NB4 (cell line): Measurements from ENCODE around the gene ZSCAN26.

Experiments
- DNase-seq: peaks from one replicate; pipeline ENCODE4 v3.0.0; 2010; ENCODE audit warnings: low read depth
- H3K4me3 ChIP-seq: one replicate; pipeline ENCODE4 v1.5.1; 2011; ENCODE audit warnings: mild to moderate bottlenecking, low read depth, low read length, moderate library complexity
- CTCF ChIP-seq: IDR thresholded peaks from one replicate; pipeline ENCODE4 v1.5.1; 2012; ENCODE audit warnings: low read depth, low read length
- MYC ChIP-seq: IDR thresholded peaks from 2 replicates; pipeline ENCODE4 v1.6.1; 2011; ENCODE audit warnings: low read depth, low read length
- POLR2A ChIP-seq: IDR thresholded peaks from 2 replicates; pipeline ENCODE4 v1.6.1; 2011; ENCODE audit warnings: mild to moderate bottlenecking; ENCODE audit not compliant: insufficient read length; ENCODE audit errors: extremely low read depth
- TF ChIP-seq, protein P1 (sequence below): IDR thresholded peaks from 2 replicates; pipeline ENCODE4 v1.6.1; 2011; ENCODE audit warnings: low read depth, low read length

The ZSCAN26 gene

DNA sequence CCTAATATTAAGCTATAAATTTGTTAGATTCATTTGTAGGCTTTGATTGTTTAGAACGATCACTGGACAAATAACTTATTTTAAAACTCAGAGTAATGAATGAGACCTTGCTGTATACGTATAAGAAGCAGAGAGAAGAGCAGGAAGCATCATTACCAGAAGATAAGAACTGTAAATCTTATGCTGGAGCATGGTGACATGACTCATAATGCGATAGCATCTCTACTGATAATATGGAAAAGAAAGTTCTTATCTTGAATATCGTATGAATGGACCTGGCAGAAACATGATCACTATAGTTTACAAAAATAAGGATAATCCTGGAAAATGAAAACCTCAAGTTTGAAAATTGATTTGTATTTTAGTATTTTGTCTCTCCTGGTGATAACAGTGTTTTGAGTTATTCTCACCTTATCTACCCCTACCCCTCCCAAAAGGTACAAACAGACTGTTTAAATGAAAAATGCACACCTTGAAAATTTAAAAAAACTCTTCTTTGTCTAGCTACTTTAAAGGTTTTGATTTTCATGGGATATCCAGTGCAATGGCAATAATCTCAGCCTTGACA is 2.0 kb upstream of the ZSCAN26 start:
- no peak overlapping the region for H3K4me3 ChIP-seq
- TF ChIP-seq POLR2A (no peak), CTCF (no peak), MYC (no peak)
- TF ChIP-seq, protein P1, sequence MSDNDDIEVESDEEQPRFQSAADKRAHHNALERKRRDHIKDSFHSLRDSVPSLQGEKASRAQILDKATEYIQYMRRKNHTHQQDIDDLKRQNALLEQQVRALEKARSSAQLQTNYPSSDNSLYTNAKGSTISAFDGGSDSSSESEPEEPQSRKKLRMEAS: no peak
- no peak for DNase-seq

DNA sequence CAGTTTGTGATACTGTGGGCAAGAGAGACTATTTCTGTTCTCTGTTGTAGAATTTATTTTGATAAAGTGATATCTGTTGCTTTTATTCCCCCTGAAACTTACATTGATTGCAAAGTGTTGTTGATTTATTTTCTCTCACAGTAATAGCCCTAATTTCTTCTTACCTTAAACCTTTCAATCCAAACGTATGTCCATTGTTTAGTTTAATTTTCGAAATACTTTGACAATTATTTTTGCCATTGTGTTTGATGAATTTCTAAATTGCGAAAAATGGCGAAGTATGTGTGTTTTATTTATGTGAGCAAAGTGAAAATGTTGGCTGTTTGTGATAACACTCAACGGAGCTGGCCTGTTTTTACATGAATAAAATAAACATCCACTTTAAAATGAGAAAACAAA is 381 bp upstream of the ZSCAN26 start:
- no peak for DNase-seq
- peak overlapping the region; percentile 84 for H3K4me3 ChIP-seq
- TF ChIP-seq CTCF: no peak
- TF ChIP-seq, protein P1: no peak
- TF ChIP-seq MYC: no peak
- no peak for TF ChIP-seq POLR2A

GRCh38 chr6:28267695-28268059 is 734 bp downstream of the ZSCAN26 start:
- no peak for TF ChIP-seq POLR2A
- TF ChIP-seq, protein P1: no peak
- no peak for TF ChIP-seq MYC
- no peak for TF ChIP-seq CTCF
- no peak for DNase-seq
- peak overlapping the region; percentile 84 for H3K4me3 ChIP-seq

- TF ChIP-seq CTCF (no peak), POLR2A (no peak), MYC (no peak)
- TF ChIP-seq, protein P1: no peak
- DNase-seq: peak; percentile 80
- no peak overlapping the region for H3K4me3 ChIP-seq
These were observed 2.5 kb downstream of the ZSCAN26 start for GRCh38 chr6:28269492-28269891.

DNA sequence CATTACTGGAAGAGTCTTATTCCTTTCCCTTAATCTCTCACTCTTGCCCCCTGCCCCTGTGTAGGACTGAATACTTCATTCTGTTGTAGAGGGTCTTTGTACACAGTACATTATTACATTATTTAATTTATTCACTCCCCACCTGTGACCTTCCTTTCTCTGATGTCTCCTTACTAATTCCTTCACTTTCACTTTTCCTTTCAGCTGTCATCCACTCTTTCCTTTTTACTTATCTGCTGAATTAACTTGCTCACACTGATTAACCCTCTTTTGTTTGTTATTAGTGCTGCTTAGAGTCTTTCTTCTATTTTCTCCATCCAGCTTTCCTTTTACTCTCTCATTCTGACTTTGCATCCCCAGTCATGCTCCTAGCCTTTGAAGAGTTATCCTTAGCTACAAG is 7.9 kb downstream of the ZSCAN26 start:
- no peak for DNase-seq
- no peak overlapping the region for H3K4me3 ChIP-seq
- TF ChIP-seq CTCF: no peak
- no peak for TF ChIP-seq POLR2A
- TF ChIP-seq MYC: no peak
- TF ChIP-seq, protein P1: no peak

- TF ChIP-seq POLR2A (no peak), CTCF (no peak), MYC (no peak)
- TF ChIP-seq, protein P1: no peak
- DNase-seq: no peak
- no peak overlapping the region for H3K4me3 ChIP-seq
These were observed 10.8 kb downstream of the ZSCAN26 start for GRCh38 chr6:28277746-28278145.
